ENCODE data around the gene PRND. TPM values are rescaled to one million over a fixed set of nuclear protein-coding genes. Genes with fewer than 3 reads are reported as not detected.

PRND gene
- total and polyA plus RNA-seq, 2 of the 13 experiments (the other 11 are each of a cell fraction or from before 2014, with no cell fraction given): not detected

DNA sequence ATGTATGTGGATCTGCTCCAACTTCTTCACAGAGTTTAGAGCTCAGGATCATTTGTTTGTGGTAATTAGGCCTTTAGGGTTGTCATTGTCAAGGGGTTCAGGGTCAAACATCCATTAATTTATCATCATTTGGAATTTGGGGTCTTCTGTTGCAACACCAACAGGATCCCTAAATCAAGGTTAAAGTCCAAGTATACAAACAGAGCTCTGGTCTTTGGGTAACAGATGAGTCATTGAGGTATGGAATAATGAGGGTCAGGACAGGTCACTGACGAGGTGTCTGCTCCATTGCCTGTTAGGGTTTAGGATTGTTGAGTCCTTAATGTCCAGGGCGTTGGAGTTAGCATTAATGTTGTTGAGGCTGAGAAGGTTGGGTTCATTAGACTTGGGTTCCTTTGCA is 47.6 kb downstream of the PRND start (continued):
- TF ChIP-seq, protein P1, sequence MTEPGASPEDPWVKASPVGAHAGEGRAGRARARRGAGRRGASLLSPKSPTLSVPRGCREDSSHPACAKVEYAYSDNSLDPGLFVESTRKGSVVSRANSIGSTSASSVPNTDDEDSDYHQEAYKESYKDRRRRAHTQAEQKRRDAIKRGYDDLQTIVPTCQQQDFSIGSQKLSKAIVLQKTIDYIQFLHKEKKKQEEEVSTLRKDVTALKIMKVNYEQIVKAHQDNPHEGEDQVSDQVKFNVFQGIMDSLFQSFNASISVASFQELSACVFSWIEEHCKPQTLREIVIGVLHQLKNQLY (CRISPR knock-in tag; IDR thresholded peaks at IDR 0.05): no peak
- TF ChIP-seq PHF21A (CRISPR knock-in tag; IDR thresholded peaks at IDR 0.05): no peak
- no peak for TF ChIP-seq KLF12 (CRISPR knock-in tag; IDR thresholded peaks at IDR 0.05; ENCODE audit: borderline replicate concordance)
- TF ChIP-seq ATM (IDR thresholded peaks at IDR 0.05; ENCODE audit: borderline replicate concordance): no peak
- no peak for TF ChIP-seq KDM3A (CRISPR knock-in tag; IDR thresholded peaks at IDR 0.05; ENCODE audit: low read depth)
- peak; percentile 94 for TF ChIP-seq SMARCC2 (IDR thresholded peaks at IDR 0.05)
- no peak for TF ChIP-seq ASH2L (IDR thresholded peaks at IDR 0.05; ENCODE audit: insufficient read length, low read depth, low read length)
- peak; percentile 81 for TF ChIP-seq RXRB (CRISPR knock-in tag; IDR thresholded peaks at IDR 0.05; ENCODE audit: borderline replicate concordance)
- TF ChIP-seq CHCHD3 (CRISPR knock-in tag; IDR thresholded peaks at IDR 0.05): no peak
- TF ChIP-seq, protein P2, sequence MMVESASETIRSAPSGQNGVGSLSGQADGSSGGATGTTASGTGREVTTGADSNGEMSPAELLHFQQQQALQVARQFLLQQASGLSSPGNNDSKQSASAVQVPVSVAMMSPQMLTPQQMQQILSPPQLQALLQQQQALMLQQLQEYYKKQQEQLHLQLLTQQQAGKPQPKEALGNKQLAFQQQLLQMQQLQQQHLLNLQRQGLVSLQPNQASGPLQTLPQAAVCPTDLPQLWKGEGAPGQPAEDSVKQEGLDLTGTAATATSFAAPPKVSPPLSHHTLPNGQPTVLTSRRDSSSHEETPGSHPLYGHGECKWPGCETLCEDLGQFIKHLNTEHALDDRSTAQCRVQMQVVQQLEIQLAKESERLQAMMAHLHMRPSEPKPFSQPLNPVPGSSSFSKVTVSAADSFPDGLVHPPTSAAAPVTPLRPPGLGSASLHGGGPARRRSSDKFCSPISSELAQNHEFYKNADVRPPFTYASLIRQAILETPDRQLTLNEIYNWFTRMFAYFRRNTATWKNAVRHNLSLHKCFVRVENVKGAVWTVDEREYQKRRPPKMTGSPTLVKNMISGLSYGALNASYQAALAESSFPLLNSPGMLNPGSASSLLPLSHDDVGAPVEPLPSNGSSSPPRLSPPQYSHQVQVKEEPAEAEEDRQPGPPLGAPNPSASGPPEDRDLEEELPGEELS (CRISPR knock-in tag; IDR thresholded peaks at IDR 0.05): peak; percentile 43; the same call in 1 of the 2 replicates
- peak; percentile 2; the same call in 1 of the 3 replicates for TF ChIP-seq MXI1 (IDR thresholded peaks at IDR 0.05; ENCODE audit: borderline replicate concordance, low read depth, low read length)
- peak; percentile 60; the same call in 1 of the 2 replicates for TF ChIP-seq RXRA (CRISPR knock-in tag; IDR thresholded peaks at IDR 0.05)
- peak; percentile 37; the same call in 1 of the 2 replicates for TF ChIP-seq NCOR1 (IDR thresholded peaks at IDR 0.05; ENCODE audit: borderline replicate concordance, low read length)
- peak; percentile 45; the same call in 1 of the 2 replicates for TF ChIP-seq ZNF644 (CRISPR knock-in tag; IDR thresholded peaks at IDR 0.05; ENCODE audit: low read depth)
- TF ChIP-seq ATF1 (CRISPR knock-in tag; IDR thresholded peaks at IDR 0.05): no peak
- TF ChIP-seq, protein P3, sequence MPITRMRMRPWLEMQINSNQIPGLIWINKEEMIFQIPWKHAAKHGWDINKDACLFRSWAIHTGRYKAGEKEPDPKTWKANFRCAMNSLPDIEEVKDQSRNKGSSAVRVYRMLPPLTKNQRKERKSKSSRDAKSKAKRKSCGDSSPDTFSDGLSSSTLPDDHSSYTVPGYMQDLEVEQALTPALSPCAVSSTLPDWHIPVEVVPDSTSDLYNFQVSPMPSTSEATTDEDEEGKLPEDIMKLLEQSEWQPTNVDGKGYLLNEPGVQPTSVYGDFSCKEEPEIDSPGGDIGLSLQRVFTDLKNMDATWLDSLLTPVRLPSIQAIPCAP (CRISPR knock-in tag; IDR thresholded peaks at IDR 0.05; ENCODE audit: low read depth): no peak
- TF ChIP-seq RCOR2 (CRISPR knock-in tag; IDR thresholded peaks at IDR 0.05): no peak
- peak; percentile 66; the same call in 1 of the 2 replicates for TF ChIP-seq TBX3 (IDR thresholded peaks at IDR 0.05; ENCODE audit: borderline replicate concordance)
- TF ChIP-seq ZNF567 (CRISPR knock-in tag; IDR thresholded peaks at IDR 0.05; ENCODE audit: borderline replicate concordance): no peak
- peak in 1 of 2 experiments; percentile 80; a peak in 3 of 4 replicates for TF ChIP-seq EP300 (IDR thresholded peaks at IDR 0.05; ENCODE audit: low read depth in 2 of 2, low read length in 2 of 2)
- peak; percentile 49; the same call in 1 of the 2 replicates for TF ChIP-seq EP300 (CRISPR knock-in tag; IDR thresholded peaks at IDR 0.05; ENCODE audit: borderline replicate concordance)
- TF ChIP-seq GTF3A (CRISPR knock-in tag; conservative IDR thresholded peaks at IDR 0.05): no peak
- no peak for TF ChIP-seq SOX13 (IDR thresholded peaks at IDR 0.05)
- peak in 1 of 2 experiments; percentile 77; a peak in 2 of 4 replicates for TF ChIP-seq SOX13 (CRISPR knock-in tag; conservative IDR thresholded peaks at IDR 0.05 in 1 of 2, IDR thresholded peaks at IDR 0.05 in 1 of 2)
- TF ChIP-seq, protein P4, sequence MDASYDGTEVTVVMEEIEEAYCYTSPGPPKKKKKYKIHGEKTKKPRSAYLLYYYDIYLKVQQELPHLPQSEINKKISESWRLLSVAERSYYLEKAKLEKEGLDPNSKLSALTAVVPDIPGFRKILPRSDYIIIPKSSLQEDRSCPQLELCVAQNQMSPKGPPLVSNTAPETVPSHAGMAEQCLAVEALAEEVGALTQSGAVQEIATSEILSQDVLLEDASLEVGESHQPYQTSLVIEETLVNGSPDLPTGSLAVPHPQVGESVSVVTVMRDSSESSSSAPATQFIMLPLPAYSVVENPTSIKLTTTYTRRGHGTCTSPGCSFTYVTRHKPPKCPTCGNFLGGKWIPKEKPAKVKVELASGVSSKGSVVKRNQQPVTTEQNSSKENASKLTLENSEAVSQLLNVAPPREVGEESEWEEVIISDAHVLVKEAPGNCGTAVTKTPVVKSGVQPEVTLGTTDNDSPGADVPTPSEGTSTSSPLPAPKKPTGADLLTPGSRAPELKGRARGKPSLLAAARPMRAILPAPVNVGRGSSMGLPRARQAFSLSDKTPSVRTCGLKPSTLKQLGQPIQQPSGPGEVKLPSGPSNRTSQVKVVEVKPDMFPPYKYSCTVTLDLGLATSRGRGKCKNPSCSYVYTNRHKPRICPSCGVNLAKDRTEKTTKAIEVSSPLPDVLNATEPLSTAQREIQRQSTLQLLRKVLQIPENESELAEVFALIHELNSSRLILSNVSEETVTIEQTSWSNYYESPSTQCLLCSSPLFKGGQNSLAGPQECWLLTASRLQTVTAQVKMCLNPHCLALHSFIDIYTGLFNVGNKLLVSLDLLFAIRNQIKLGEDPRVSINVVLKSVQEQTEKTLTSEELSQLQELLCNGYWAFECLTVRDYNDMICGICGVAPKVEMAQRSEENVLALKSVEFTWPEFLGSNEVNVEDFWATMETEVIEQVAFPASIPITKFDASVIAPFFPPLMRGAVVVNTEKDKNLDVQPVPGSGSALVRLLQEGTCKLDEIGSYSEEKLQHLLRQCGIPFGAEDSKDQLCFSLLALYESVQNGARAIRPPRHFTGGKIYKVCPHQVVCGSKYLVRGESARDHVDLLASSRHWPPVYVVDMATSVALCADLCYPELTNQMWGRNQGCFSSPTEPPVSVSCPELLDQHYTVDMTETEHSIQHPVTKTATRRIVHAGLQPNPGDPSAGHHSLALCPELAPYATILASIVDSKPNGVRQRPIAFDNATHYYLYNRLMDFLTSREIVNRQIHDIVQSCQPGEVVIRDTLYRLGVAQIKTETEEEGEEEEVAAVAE (CRISPR knock-in tag; IDR thresholded peaks at IDR 0.05; ENCODE audit: borderline replicate concordance): no peak

All from HepG2 (cell line).